Upper lobe of left lung (tissue), 4 donors: Measurements from ENCODE around the gene SMAP2.

Experiments used
- CTCF ChIP-seq, 6 experiments: fragments of 450-650 bp in 4 of 6; fragments of 200-600 bp in 2 of 6; sonication (generic) in 2 of 6; IDR thresholded peaks; one replicate each; pipeline ENCODE4 v1.5.1; 2016 to 2019; ENCODE audit warnings: antibody characterized with exemption in 6 of 6
- EP300 ChIP-seq, 4 donors: sonication (generic); formaldehyde crosslinking; IDR thresholded peaks; one replicate each; pipeline ENCODE4 v1.5.1; 2017; ENCODE audit warnings: antibody characterized with exemption in 4 of 4, control low read depth in 2 of 4
- POLR2A ChIP-seq, 4 donors: fragments of 450-650 bp; IDR thresholded peaks; one replicate each; pipeline ENCODE4 v1.5.1; 2016 to 2017; ENCODE audit warnings: antibody characterized with exemption in 4 of 4, mild to moderate bottlenecking in 2 of 4
- POLR2AphosphoS5 ChIP-seq, 2 donors: sonication (generic); formaldehyde crosslinking; IDR thresholded peaks; one replicate each; pipeline ENCODE4 v1.5.1; 2017; ENCODE audit warnings: antibody characterized with exemption in 2 of 2

- no peak for TF ChIP-seq CTCF (IDR thresholded peaks at IDR 0.05)
- TF ChIP-seq POLR2A (IDR thresholded peaks at IDR 0.05) = no peak
- no peak for TF ChIP-seq POLR2AphosphoS5 (IDR thresholded peaks at IDR 0.05)
- TF ChIP-seq EP300 (IDR thresholded peaks at IDR 0.05) = no peak
Observed at GRCh38 chr1:40409467-40409866, 35.9 kb downstream of the SMAP2 start.
